Transverse colon (tissue), 4 donors: ENCODE results near the gene SASH1. TPM values are rescaled to one million over a fixed set of nuclear protein-coding genes. Genes with fewer than 3 reads are reported as not detected.

Source experiments
- DNase-seq: peaks from one replicate; pipeline ENCODE4 v3.0.0-alpha.2; 2019
- H3K27ac ChIP-seq, 4 donors: fragments of 200-600 bp; sonication (generic); 2 replicates each; pipeline ENCODE4 v1.5.1; 2016 to 2018; ENCODE audit warnings: inconsistent platforms in 4 of 4
- H3K27me3 ChIP-seq: fragments of 200-600 bp; sonication (generic); 2 replicates; pipeline ENCODE4 v1.5.1; 2017; ENCODE audit warnings: inconsistent platforms
- H3K36me3 ChIP-seq, 4 donors: fragments of 200-600 bp; sonication (generic); 2 replicates each; pipeline ENCODE4 v1.5.1; 2017 to 2019; ENCODE audit warnings: inconsistent platforms in 4 of 4
- H3K4me1 ChIP-seq, 4 donors: fragments of 200-600 bp; sonication (generic); 2 replicates each; pipeline ENCODE4 v1.5.1; 2017 to 2020; ENCODE audit warnings: inconsistent platforms in 4 of 4
- H3K4me3 ChIP-seq, 4 donors: fragments of 200-600 bp; sonication (generic); 1 replicate in 1 of 4; 2 replicates in 3 of 4; pipeline versions ENCODE4 v1.5.1 to v1.6.1; 2017 to 2019; ENCODE audit warnings: inconsistent platforms in 4 of 4
- H3K9me3 ChIP-seq, 2 donors: fragments of 200-600 bp; sonication (generic); 2 replicates each; pipeline ENCODE4 v1.5.1; 2017 to 2019; ENCODE audit warnings: inconsistent platforms in 2 of 2
- CTCF ChIP-seq, 5 experiments: fragments of 200-600 bp in 3 of 5; fragments of 450-650 bp in 2 of 5; sonication (generic) in 3 of 5; IDR thresholded peaks; 1 replicate in 2 of 5; 2 replicates in 3 of 5; pipeline ENCODE4 v1.5.1; 2016 to 2017; ENCODE audit warnings: antibody characterized with exemption in 5 of 5, inconsistent platforms in 3 of 5, mild to moderate bottlenecking in 2 of 5, moderate library complexity in 1 of 5
- EP300 ChIP-seq: sonication (generic); formaldehyde crosslinking; IDR thresholded peaks from one replicate; pipeline ENCODE4 v1.6.1; 2017; ENCODE audit warnings: antibody characterized with exemption, low read depth
- POLR2A ChIP-seq: fragments of 450-650 bp; IDR thresholded peaks from one replicate; pipeline ENCODE4 v1.6.1; 2016; ENCODE audit warnings: antibody characterized with exemption, mild to moderate bottlenecking, moderate library complexity
- POLR2AphosphoS5 ChIP-seq, 3 donors: sonication (generic); formaldehyde crosslinking; IDR thresholded peaks; one replicate each; pipeline ENCODE4 v1.6.1; 2016; ENCODE audit warnings: antibody characterized with exemption in 3 of 3
- WGBS, 2 donors: methylation state at CpG; one replicate each; pipeline ENCODE4 v1.1.5; 2018; ENCODE audit warnings: low coverage in 1 of 2; 5-methylcytosine and 5-hydroxymethylcytosine counted together
- in situ Hi-C, 4 donors: fragments of 200-750 bp; cut with MboI; loops; one replicate each; pipeline versions ENCODE4 v1.15.0 to v1.15.1; 2017; ENCODE audit warnings: low sequenced_read_pairs in 3 of 4, low pct_ligation_motif_present in 1 of 4, low pct_unique_long_range_greater_than_20kb in 1 of 4
- intact Hi-C: fragments of 100-400 bp; cut with DNase I; formaldehyde crosslinking; loops from one replicate; pipeline ENCODE4 v1.15.1; 2023; ENCODE audit warnings: low total_unique reads
- total RNA-seq, 4 donors: library from RNA; depleted of rRNA; stranded (reverse); fragments of >200 nt; gene quantifications; one replicate each; pipeline ENCODE4 v1.1.0, GENCODE V29; 2016

Gene SASH1
- total RNA-seq, 4 donors from 2014 or later, result 16.5 to 71.6 (median 28.7) TPM

GRCh38 chr6:148487461-148487860, 144.8 kb downstream of the SASH1 start:
- TF ChIP-seq POLR2AphosphoS5 (IDR thresholded peaks at IDR 0.05), result no peak
- no peak for TF ChIP-seq POLR2A
- no peak for TF ChIP-seq EP300
- no peak for TF ChIP-seq CTCF (IDR thresholded peaks at IDR 0.05)
- DNase-seq, result no peak
- WGBS, 2 donors, result 89% methylated on average over 9 to 10 of the region's 10 CpGs
- no peak overlapping the region for H3K27ac ChIP-seq
- in situ Hi-C loops, result no loop called here
- H3K4me1 ChIP-seq, result peaks cover 0 to 4% (median 0%) of the 10 kb centered on the region in 4 donors
- no peaks in the 10 kb centered on the region for H3K27me3 ChIP-seq
- no peaks in the 10 kb centered on the region for H3K36me3 ChIP-seq
- no peak overlapping the region for H3K4me3 ChIP-seq
- intact Hi-C loops, result no loop called here
- H3K9me3 ChIP-seq, result no peaks in the 10 kb centered on the region

- in situ Hi-C loops, result no loop called here
Measured at GRCh38 chr6:148491638-148492251, 149.1 kb downstream of the SASH1 start.

GRCh38 chr6:148492654-148493290, 150.1 kb downstream of the SASH1 start:
- in situ Hi-C loops, result no loop called here
- DNase-seq, result no peak
- intact Hi-C loops, result no loop called here
- Histone ChIP-seq H3K9me3 (no peaks in the 10 kb centered on the region), H3K27me3 (no peaks in the 10 kb centered on the region), H3K36me3 (no peaks in the 10 kb centered on the region), H3K27ac (peak overlapping the region in 2 of 4 donors; percentile 14 to 16), H3K4me1 (peaks cover 0 to 16% (median 0%) of the 10 kb centered on the region in 4 donors), H3K4me3 (no peak overlapping the region)
- WGBS, 2 donors, result 78 to 86% methylated on average over 5 of the region's 5 CpGs
- TF ChIP-seq CTCF (IDR thresholded peaks at IDR 0.05), result no peak
- no peak for TF ChIP-seq POLR2A
- no peak for TF ChIP-seq POLR2AphosphoS5 (IDR thresholded peaks at IDR 0.05)
- TF ChIP-seq EP300, result no peak

More at GRCh38 chr6:148491638-148492251, 149.1 kb downstream of the SASH1 start:
- H3K4me1 ChIP-seq, result peaks cover 0 to 11% (median 0%) of the 10 kb centered on the region in 4 donors
- TF ChIP-seq CTCF (IDR thresholded peaks at IDR 0.05) (no peak), POLR2AphosphoS5 (IDR thresholded peaks at IDR 0.05) (no peak), POLR2A (no peak), EP300 (no peak)
- H3K36me3 ChIP-seq, result no peaks in the 10 kb centered on the region
- H3K27ac ChIP-seq, result peak overlapping the region in 1 of 4 donors; percentile 16
- H3K9me3 ChIP-seq, result no peaks in the 10 kb centered on the region
- no peak overlapping the region for H3K4me3 ChIP-seq
- no peaks in the 10 kb centered on the region for H3K27me3 ChIP-seq
- intact Hi-C loops, result no loop called here
- no peak for DNase-seq
- 67 to 77% methylated on average over 2 to 6 of the region's 6 CpGs for WGBS, 2 donors

- TF ChIP-seq CTCF (IDR thresholded peaks at IDR 0.05), result no peak
- TF ChIP-seq POLR2AphosphoS5 (IDR thresholded peaks at IDR 0.05), result no peak
- no peak for TF ChIP-seq POLR2A
- TF ChIP-seq EP300, result no peak
- Histone ChIP-seq H3K9me3 (no peaks in the 10 kb centered on the region), H3K27ac (peak overlapping the region in 1 of 4 donors; percentile 2), H3K36me3 (no peaks in the 10 kb centered on the region), H3K27me3 (no peaks in the 10 kb centered on the region), H3K4me1 (peaks cover 0 to 16% (median 0%) of the 10 kb centered on the region in 4 donors), H3K4me3 (no peak overlapping the region)
- intact Hi-C loops, result no loop called here
- 86 to 94% methylated on average over 6 of the region's 6 CpGs for WGBS, 2 donors
- DNase-seq, result no peak
- in situ Hi-C loops, result no loop called here
Measured at GRCh38 chr6:148493424-148493823, 150.8 kb downstream of the SASH1 start.
